ENCODE measurements around the gene BTBD10. TPM values are rescaled to one million over a fixed set of nuclear protein-coding genes. Genes with fewer than 3 reads are reported as not detected.

Gene BTBD10
- total RNA-seq, 1 donor from 2014 or later: 29.4 TPM

GRCh38 chr11:13433437-13433836 is 29.6 kb downstream of the BTBD10 start:
- Mint-ChIP-seq H3K4me3 (ENCODE audit: unreplicated experiment) (no peak overlapping the region), H3K9me3 (ENCODE audit: unreplicated experiment) (peaks cover 23% of the 10 kb centered on the region), H3K4me1 (ENCODE audit: unreplicated experiment) (peaks cover 2% of the 10 kb centered on the region), H3K27me3 (ENCODE audit: unreplicated experiment) (no peaks in the 10 kb centered on the region), H3K27ac (ENCODE audit: unreplicated experiment) (no peak overlapping the region), H3K36me3 (ENCODE audit: unreplicated experiment) (peaks cover 21% of the 10 kb centered on the region)
- DNase-seq (ENCODE audit: extremely low spot score, unreplicated experiment): no peak
- TF ChIP-seq CTCF (IDR thresholded peaks at IDR 0.05): no peak

GRCh38 chr11:13429836-13430235 is 33.2 kb downstream of the BTBD10 start:
- Mint-ChIP-seq H3K4me1 (ENCODE audit: unreplicated experiment) (peaks cover 2% of the 10 kb centered on the region), H3K36me3 (ENCODE audit: unreplicated experiment) (peaks cover 31% of the 10 kb centered on the region), H3K27ac (ENCODE audit: unreplicated experiment) (no peak overlapping the region), H3K9me3 (ENCODE audit: unreplicated experiment) (peaks cover 42% of the 10 kb centered on the region), H3K27me3 (ENCODE audit: unreplicated experiment) (no peaks in the 10 kb centered on the region), H3K4me3 (ENCODE audit: unreplicated experiment) (no peak overlapping the region)
- no peak for TF ChIP-seq CTCF (IDR thresholded peaks at IDR 0.05)
- no peak for DNase-seq (ENCODE audit: extremely low spot score, unreplicated experiment)

GRCh38 chr11:13429288-13429687 is 33.7 kb downstream of the BTBD10 start:
- peaks cover 42% of the 10 kb centered on the region for H3K9me3 Mint-ChIP-seq (ENCODE audit: unreplicated experiment)

GRCh38 chr11:13427440-13427839 is 35.6 kb downstream of the BTBD10 start:
- no peaks in the 10 kb centered on the region for H3K27me3 Mint-ChIP-seq (ENCODE audit: unreplicated experiment)
- no peak overlapping the region for H3K27ac Mint-ChIP-seq (ENCODE audit: unreplicated experiment)
- TF ChIP-seq CTCF (IDR thresholded peaks at IDR 0.05): no peak
- H3K9me3 Mint-ChIP-seq (ENCODE audit: unreplicated experiment): peaks cover 42% of the 10 kb centered on the region
- H3K4me3 Mint-ChIP-seq (ENCODE audit: unreplicated experiment): no peak overlapping the region
- DNase-seq (ENCODE audit: extremely low spot score, unreplicated experiment): no peak
- peaks cover 29% of the 10 kb centered on the region for H3K36me3 Mint-ChIP-seq (ENCODE audit: unreplicated experiment)
- no peaks in the 10 kb centered on the region for H3K4me1 Mint-ChIP-seq (ENCODE audit: unreplicated experiment)

More at GRCh38 chr11:13429288-13429687, 33.7 kb downstream of the BTBD10 start:
- H3K4me1 Mint-ChIP-seq (ENCODE audit: unreplicated experiment): no peaks in the 10 kb centered on the region
- no peak overlapping the region for H3K27ac Mint-ChIP-seq (ENCODE audit: unreplicated experiment)
- no peak overlapping the region for H3K4me3 Mint-ChIP-seq (ENCODE audit: unreplicated experiment)
- TF ChIP-seq CTCF (IDR thresholded peaks at IDR 0.05): no peak
- no peaks in the 10 kb centered on the region for H3K27me3 Mint-ChIP-seq (ENCODE audit: unreplicated experiment)
- no peak for DNase-seq (ENCODE audit: extremely low spot score, unreplicated experiment)
- peaks cover 29% of the 10 kb centered on the region for H3K36me3 Mint-ChIP-seq (ENCODE audit: unreplicated experiment)

- H3K27ac Mint-ChIP-seq (ENCODE audit: unreplicated experiment): no peak overlapping the region
- peaks cover 34% of the 10 kb centered on the region for H3K36me3 Mint-ChIP-seq (ENCODE audit: unreplicated experiment)
- DNase-seq (ENCODE audit: extremely low spot score, unreplicated experiment): no peak
- peaks cover 22% of the 10 kb centered on the region for H3K9me3 Mint-ChIP-seq (ENCODE audit: unreplicated experiment)
- H3K4me1 Mint-ChIP-seq (ENCODE audit: unreplicated experiment): peaks cover 2% of the 10 kb centered on the region
- H3K27me3 Mint-ChIP-seq (ENCODE audit: unreplicated experiment): no peaks in the 10 kb centered on the region
- no peak overlapping the region for H3K4me3 Mint-ChIP-seq (ENCODE audit: unreplicated experiment)
- TF ChIP-seq CTCF (IDR thresholded peaks at IDR 0.05): no peak
Observed at GRCh38 chr11:13423372-13423771, 39.6 kb downstream of the BTBD10 start.
